Left cardiac atrium (tissue), 4 donors: ENCODE results near the gene ZSWIM3. TPM values are rescaled to one million over a fixed set of nuclear protein-coding genes. Genes with fewer than 3 reads are reported as not detected.
"Not testable (repeated sequence)": the region's sequence is repeated elsewhere in the genome, so short reads cannot be mapped to it uniquely, and the experiment has no call there.

Experiments used
- ATAC-seq, 2 donors: fragments of 200-7000 bp; cut with Tn5 transposase; one replicate each; pipeline ENCODE4 v1.9.1; 2020; ENCODE audit warnings: mild to moderate bottlenecking in 2 of 2, moderate library complexity in 2 of 2
- DNase-seq: peaks from one replicate; pipeline ENCODE4 v3.0.0-alpha.2; 2020
- intact Hi-C, 2 donors: fragments of 100-400 bp; cut with DNase I; formaldehyde crosslinking; loops; one replicate each; pipeline versions ENCODE4 v1.14.1 to v1.15.1; 2022 to 2023
- total RNA-seq, 2 donors: library from RNA; stranded (reverse); fragmentation: NEBNext Ultra II Directional; extraction: Animal tissue kit (Norgen Biotek cat#: 25700); gene quantifications; one replicate each; pipeline ENCODE4 v1.2.1, GENCODE V29; 2021
- donor health status: DM: no; HTN: yes; CAD: no.
- donor health status: DM: no; HTN: yes; CAD: no; lungs with severe emphysema.
- donor health status: DM: yes; HTN: yes; CAD: no.
- donor health status: Dilated cardiomyopathy.

ZSWIM3 gene
- total RNA-seq, 2 donors from 2014 or later, result 1.7 to 2.5 TPM

DNA sequence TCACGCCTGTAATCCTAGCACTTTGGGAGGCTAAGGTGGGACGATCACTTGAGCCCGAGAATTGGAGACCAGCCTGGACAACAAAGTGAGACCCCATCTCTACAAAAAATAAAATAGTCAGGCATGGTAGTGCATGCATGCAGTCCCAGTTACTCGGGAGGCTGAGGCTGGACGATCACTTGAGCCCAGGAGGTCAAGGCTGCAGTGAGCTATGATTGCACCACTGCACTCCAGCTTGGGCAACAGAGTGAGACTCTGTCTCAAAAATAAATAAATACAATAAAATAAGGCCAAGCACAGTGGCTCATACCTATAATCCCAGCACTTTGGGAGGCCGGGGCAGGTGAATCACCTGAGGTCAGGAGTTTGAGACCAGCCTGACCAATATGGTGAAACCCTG is 43.9 kb downstream of the ZSWIM3 start:
- intact Hi-C loops, DNase-seq, ATAC-seq: not testable (repeated sequence)

DNA sequence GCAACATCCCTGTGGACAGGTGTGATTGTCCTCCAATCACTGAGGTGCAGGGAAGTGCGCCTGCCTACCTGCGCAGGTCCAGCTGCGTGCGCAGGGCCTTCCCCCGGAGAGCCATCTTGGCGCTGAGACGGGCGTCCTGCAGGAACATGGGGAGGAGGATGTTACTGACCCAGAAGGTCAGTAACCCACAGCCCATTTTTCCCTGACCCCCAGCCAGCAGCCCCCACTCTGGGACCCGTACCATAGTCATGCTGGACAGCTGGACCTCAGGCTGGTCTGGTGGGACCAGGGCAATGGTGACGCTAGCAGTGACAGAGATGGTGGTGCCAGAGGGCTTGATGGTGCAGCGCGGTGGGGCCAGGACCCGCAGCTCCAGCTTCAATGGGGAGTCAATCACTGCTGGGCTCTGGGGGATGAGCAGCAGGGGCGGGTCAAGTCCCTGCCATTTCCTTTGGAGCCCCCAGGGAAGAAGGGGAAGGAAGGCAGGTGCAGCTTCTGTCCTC is 44.8 kb downstream of the ZSWIM3 start:
- DNase-seq (no peak), ATAC-seq (no peak)
- intact Hi-C loops, result no loop called here

DNA sequence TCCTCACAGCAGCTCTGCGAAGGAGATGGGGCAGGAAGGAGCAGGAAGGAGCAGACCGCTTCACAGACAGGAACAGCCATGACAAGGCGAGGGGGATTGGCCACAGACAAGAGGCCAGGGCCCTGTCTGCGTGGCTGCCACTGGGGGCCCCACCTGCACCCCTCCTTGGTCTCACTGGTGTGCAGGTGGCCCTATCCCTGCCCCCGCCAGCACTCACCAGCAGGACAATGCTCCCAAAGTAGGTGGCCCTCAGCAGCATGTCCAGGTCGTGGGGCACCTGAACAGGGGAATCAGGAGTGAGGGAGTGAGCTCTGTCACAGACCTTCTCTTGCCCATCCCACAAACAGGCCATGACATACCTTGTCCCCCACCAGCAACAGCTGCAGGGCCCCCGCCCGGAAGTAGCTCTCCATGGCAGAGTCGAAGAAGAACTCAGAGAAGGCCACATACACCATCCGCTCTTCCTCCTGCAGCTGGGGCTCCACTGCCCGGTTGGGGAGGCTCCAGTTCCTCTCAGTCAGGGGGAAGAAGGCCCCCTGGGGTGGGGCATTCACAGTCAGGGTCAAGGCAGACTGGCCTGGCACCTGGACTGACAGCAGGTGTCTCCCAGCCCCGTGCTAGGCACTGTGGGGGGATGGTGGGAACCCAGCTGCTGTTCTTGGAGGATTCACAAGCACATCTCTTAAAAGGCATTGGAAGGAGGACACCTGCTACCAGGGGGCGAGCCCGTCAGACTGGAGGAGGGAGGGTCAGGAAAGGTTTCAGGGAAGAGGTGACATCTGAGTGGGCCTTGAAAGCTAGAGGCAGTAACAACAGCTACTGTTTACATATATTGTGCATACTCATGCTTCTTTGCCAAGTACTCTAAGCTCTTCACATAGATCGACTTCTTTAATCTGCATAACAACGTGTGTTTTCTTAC is 47.4 kb downstream of the ZSWIM3 start:
- no peak for ATAC-seq

DNA sequence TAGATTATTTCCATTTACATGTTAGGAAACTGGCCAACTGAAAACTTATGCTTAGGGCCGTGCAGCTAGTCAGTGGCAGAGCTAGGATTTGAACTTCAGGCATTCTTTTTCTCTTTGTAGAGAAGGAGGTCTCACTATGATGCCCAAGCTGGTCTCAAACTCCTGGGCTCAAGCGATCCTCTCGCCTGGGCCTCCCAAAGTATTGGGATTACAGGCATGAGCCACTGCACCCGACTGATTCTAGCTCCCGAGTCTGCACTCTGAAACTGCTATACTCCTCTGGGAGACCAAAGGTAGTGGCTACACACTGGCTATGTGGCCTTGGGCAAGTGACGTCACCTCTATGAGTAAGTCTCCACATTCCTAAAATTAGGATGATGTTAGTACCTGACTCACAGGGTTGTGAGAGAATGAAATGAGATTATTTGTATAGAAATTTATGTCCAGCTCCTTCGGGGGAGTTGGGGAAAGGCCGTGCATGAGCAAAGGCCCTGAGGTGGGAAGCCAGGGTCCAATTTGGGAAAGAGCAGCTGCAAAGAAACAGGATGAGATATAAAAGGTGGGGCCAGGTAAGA is 48.2 kb downstream of the ZSWIM3 start:
- no peak for DNase-seq
- ATAC-seq, result no peak
- intact Hi-C loops, result no loop called here

More for the DNA sequence above, 47.4 kb downstream of the ZSWIM3 start:
- intact Hi-C loops, result no loop called here
- DNase-seq, result no peak

DNA sequence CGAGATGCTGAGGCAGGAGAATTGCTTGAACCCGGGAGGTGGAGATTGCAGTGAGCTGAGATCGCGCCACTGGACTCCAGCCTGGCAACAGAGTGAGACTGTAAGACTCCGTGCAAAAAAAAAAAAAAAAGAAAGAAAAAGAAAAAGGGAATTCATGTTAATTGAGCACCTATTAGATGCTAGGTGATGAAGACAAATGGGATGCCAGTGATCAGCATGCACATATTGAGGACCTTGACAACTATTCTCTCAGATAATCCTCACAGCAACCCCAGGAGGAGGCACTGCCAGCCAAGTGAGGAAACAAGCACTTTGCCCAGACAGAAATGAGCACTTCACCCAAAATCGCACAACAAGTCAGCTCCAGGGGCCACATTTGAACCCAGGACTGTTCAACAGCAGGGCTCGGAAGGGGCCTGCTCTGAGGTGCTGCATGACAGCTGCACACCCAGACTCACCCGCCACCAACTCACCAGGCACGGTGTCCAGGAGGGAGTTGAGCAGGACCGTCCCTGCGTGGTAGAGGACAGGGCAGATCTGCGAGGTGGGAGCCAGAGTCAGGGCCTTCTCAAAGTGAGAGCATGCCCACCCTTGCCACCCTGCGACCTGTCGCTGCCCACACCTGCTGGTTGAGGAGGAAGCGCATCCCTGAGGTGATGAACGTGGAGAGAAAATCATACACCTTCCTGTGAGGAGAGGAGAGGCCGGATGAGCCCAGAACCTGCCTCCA is 50.0 kb downstream of the ZSWIM3 start:
- DNase-seq (no peak), ATAC-seq (no peak)

DNA sequence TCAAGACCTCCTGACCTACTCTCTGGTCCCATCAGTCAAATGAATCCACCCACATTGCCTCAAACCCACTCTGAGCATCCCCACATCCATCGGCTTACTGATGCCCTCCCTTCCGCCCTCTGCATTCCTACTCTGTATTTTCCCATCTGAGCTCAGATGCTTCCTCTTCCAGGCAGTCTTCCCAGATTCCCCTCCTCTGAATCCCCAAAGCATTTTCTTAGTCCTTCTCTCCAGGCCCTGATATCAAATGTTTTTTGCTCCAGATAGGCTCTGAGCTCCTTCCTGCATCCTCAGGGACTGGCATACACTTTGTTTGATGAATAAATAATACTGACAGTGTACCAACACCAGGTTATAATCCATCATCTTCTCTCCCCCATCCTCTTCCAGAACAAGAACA is 50.7 kb downstream of the ZSWIM3 start:
- intact Hi-C loops, result no loop called here
- DNase-seq (no peak), ATAC-seq (no peak)

More for the DNA sequence above, 50.0 kb downstream of the ZSWIM3 start:
- intact Hi-C loops, result no loop called here

DNA sequence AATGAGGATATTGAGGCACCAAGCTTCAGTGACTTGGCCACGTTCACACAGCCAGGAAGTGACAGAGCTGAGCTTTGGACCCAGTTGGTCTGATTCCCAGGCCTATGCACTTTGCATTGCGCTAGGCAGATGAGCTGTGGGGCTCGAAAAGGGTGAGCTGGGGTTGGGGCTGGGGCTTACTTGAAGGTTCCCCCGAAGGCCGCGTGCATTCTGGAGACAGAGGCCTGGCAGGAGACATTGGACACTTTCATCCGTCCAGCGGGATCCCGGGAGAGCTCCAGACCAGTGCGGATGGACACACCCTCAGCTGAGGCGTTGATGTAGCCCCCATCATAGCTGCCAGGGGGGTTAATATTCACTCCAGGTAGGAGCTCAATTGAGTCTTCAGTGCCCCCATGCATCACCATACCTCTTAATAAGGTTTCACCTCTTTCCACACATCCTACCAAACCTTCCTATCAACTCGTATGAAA is 52.0 kb downstream of the ZSWIM3 start:
- intact Hi-C loops, result no loop called here
- ATAC-seq, result no peak

DNA sequence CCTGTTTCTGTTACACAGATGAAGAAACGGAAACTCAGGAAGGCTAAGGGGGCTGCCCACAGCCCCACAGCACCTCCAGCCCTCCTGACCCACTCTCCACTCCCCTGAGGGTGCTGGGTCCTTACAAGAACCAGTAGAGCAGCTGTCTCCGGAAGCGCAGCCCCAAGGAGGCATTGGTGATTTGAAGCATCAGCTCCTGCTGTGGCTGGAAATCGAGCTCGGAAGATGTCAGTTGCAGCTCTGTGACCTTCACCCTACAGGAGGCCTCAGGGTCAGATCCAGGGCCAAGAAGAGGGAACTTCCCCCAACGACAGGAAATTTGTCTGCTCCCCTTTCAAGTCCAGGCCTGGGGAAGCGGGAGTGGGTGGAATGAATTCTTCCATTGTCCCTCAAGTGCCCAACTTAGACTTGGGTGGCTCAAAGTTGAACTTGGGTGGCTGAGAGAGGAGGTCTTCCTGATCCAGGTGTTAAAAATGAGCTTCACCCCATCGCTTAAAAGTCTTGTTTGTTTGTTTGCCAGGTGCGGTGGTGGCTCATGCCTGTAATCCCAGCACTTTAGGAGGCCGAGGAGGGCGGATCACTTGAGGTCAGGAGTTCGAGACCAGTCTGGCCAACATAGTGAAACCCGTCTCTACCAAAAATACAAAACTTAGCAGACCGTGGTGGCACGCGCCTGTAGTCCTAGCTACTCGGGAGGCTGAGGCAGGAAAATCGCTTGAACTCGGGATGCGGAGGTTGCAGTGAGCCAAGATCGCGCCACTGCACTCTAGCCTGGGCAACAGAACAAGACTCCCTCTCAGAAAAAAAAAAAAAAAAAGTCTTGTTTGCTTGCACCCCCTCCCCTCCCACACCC is 52.6 kb downstream of the ZSWIM3 start:
- intact Hi-C loops, result no loop called here
- no peak for ATAC-seq
- no peak for DNase-seq

More for the DNA sequence above, 52.0 kb downstream of the ZSWIM3 start:
- no peak for DNase-seq

DNA sequence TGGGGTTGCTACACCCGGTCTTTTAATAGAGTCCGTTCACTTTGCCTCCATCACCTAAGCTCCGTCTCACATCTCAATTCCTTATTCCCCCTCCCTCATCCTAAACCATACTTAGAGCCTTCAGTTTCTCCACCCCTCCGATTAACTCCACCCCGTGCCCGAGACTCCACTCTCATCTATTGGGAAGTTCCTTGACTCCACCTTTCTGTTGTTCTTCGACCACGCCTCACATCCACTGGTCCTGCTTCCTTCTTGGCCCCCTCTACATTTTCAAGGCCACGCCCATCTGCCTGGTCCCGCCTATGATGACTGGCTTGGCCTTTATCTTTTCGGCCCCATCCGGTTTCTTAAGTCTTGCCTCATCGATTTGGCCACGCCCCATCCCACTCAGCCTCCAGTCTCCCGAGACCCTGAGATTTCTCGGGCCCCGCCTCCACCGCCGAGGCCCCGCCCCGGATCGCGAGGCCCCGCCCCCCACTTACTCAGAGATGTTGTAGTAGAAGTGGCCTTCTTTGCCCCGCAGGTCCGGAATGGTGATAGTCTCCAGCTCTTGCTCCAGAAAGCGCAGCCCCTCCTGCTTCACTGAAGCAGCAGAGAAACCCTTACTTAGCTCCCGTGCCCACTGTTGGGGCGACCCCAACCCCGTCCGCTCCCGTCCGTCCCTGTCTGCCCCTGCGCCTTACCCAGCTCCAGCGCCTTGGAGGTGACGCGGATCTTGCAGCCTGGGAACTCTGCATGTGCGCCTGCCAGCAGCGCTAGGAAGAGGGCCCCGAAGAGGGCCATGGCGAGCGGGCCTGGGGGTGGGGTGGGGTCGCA is 53.5 kb downstream of the ZSWIM3 start:
- ATAC-seq (peak; percentile 90 to 91), DNase-seq (peak; percentile 97)
- intact Hi-C loops, result no loop called here

DNA sequence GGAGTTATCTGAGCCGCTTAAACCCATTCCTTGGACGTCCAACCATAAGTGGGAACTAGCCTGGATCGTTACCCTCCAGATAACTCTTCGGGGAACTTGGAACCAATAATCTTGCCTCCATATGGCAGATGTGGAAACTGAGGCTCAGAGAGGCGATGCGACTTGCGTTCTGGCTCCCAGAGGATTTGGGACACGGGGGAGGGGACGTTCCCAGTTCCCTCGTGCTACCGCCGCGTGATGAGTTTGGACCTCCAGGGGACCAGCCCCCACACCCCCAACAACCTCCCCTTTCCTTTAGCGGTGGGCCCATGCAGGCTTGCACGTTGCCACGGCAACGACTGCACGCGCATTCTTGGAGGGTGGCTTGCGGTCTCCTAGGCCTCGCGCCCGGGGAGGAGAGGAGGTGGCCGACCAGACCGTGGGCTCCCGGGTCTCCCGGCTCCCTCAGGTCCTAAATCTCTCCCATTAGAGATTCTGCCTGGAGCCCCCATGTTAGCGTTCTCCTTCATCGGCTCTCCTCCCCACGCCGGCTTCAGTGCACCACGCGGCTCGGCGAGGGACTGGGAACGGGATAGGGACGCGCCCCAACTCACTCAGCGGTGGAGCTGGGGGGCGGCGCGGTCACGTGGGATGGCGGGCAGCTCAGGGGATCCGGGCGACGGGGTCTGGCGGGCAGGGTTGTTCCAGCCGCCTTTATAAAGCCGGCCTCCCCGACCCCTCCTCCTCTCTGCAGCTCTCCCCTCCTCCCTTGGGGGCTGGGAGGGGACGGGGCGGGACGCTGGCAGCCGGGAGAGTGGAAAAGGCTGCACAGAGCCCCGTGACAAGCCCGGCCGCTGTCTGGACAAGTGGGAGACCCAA is 54.3 kb downstream of the ZSWIM3 start, which contains the start of gene PLTP:
Gene PLTP, minus strand, starts transcription at position 670 of the 858 bp plus-strand sequence. CDS start 703 bp downstream, outside the sequence.
- intact Hi-C loops, result no loop called here
- DNase-seq (peak; percentile 78), ATAC-seq (peak; percentile 62 to 64)

DNA sequence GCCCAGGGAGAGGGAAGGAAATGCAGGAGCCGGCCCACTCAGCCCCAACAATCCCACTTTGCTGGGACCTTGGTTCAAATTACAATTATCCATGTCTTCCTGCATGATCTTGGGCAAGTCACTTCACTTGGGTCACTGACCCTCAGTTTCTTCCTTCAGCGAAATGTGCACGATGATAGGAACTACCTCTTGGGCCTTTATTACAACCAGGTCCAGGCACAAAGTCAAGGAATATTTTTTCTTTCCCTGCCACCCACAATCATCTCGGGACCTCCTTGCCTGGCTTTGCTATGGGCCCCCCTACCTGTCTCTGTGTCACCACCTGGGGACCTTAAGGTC is 54.9 kb downstream of the ZSWIM3 start:
- ATAC-seq (no peak), DNase-seq (no peak)
- intact Hi-C loops, result no loop called here

DNA sequence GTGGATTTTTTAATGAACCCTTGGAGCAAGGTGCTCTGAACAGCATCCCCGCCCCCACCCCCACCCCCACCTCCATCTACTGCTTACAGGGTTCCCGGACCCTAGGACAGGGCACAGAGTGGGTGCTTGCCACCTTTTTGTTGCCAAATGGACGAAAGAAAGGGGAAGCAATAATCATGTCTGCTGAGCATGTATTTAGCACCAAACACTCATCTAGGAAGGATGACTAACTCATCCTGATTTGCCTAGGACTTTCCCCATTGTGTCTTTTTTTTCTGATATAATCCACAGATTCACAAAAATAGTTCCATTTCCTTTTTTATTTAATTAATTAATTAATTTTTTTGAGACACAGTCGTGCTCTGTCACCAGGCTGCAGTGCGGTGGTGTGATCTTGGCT is 55.7 kb downstream of the ZSWIM3 start:
- intact Hi-C loops, result no loop called here
- DNase-seq (no peak), ATAC-seq (no peak)

DNA sequence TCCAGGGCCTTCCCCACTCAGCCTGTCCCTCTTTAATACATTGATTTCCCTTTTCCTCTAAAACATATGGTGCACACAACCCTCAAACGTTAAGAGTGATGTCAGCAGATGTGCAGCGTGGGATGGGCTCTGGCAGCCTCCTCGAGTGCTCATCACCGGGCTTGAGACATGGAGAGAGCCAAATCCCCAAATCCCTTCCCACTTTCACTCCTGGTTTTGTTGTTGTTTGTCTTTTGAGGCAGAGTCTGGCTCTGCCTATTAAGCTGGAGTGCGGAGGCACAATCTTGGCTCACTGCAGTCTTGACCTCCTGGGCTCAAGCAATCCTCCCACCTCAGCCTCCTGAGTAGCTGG is 60.4 kb downstream of the ZSWIM3 start:
- intact Hi-C loops, result no loop called here
- ATAC-seq, result peak in 1 of 2 donors; percentile 46
- DNase-seq, result no peak

DNA sequence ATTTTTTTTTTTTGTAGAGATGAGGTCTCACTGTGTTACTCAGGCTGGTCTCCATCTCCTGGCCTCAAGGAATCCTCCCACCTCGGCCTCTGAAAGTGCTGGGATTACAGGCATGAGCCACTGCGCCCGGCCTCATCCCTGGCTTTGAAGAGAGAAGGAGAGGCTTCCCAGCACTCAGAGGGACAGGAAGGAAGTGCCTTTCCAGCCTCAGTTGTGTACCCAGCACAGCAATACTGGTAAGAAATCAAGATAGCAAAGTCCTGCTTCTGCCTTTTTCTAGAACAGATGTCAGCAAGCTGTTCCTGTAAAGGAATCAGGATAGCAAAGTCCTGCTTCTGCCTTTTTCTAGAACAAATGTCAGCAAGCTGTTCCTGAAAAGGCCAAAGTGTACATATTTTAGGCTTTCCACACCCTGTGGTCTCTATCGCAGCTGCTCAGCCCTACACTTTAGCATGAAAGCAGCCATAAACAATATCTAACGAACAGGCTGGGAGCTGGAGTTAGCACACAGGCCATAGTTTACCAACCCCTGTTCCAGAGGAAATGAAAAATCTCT is 60.8 kb downstream of the ZSWIM3 start:
- ATAC-seq (peak; percentile 13 to 33), DNase-seq (no peak)
- intact Hi-C loops, result no loop called here

DNA sequence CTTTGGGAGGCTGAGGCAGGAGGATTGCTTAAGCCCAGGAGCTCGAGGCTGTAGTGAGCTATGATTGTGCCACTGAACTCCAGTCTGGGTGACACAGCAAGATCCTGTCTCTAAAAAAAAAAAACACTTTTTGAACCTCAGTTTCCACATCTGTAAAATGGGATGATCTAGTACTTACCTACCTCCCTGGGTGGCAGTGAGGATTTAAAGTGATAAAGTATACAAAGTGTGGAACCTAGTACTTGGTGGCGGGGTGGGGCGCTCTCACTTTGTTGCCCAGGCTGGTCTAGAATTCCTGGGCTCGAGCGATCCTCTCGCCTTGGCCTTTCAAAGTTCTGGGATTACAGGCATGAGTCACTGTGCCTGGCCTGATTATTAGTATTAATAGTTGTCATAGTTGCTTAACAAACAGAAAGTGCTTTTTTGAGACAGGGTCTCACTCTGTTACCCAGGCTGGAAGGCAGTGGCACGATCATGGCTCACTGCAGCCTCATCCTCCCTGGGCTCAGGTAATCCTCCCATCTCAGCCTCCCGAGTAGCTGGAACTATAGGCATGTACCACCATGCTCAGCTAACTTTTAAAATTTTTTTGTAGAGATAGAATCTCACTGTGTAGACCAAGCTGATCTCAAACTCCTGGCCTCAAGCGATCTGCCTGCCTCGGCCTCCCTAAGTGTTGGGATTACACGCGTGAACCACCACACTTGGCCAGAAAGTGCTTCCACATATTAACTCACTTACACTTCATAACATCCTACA is 61.5 kb downstream of the ZSWIM3 start:
- ATAC-seq (peak in 1 of 2 donors; percentile 2), DNase-seq (no peak)
- intact Hi-C loops, result no loop called here
